PC-3 (cell line): ENCODE results near the gene SNX20.

ENCODE experiments used
- CTCF ChIP-seq: fragments of 300-600 bp; sonication (generic); conservative IDR thresholded peaks from 2 replicates; pipeline ENCODE4 v1.5.1; 2017; ENCODE audit warnings: antibody characterized with exemption, low read depth, mild to moderate bottlenecking, low read length
- EZH2 ChIP-seq: fragments of 300-600 bp; sonication (generic); IDR thresholded peaks from one replicate; pipeline ENCODE4 v1.6.1; 2017; ENCODE audit warnings: antibody characterized with exemption, mild to moderate bottlenecking, low read length; ENCODE audit not compliant: unreplicated experiment
- EZH2phosphoT487 ChIP-seq: fragments of 300-600 bp; sonication (generic); IDR thresholded peaks from 2 replicates; pipeline ENCODE4 v1.6.1; 2018; ENCODE audit warnings: mild to moderate bottlenecking, antibody characterized with exemption, low read length, borderline replicate concordance

GRCh38 chr16:50688083-50688482 lies 7.0 kb upstream of the SNX20 start:
- TF ChIP-seq EZH2phosphoT487, result no peak
- TF ChIP-seq CTCF, result no peak
- TF ChIP-seq EZH2, result no peak
